Keratinocyte (primary cell): ENCODE data around the gene ZFP3. TPM values are rescaled to one million over a fixed set of nuclear protein-coding genes. Genes with fewer than 3 reads are reported as not detected.
"Not testable (repeated sequence)": the region's sequence is repeated elsewhere in the genome, so short reads cannot be mapped to it uniquely, and the experiment has no call there.

Experiments used
- DNase-seq: peaks from one replicate; pipeline ENCODE4 v3.0.0-alpha.2; 2011; ENCODE audit warnings: low read depth, missing footprints, low spot score
- FAIRE-seq: peaks from 2 replicates; lab custom pipeline; 2011; peaks lifted over from hg19 to GRCh38; lab: Jason Lieb, UNC
- H2AFZ ChIP-seq: 2 replicates; pipeline ENCODE4 v1.6.0; 2012; ENCODE audit warnings: low read length, control low read depth, inconsistent platforms; ENCODE audit not compliant: control insufficient read depth
- H3K27ac ChIP-seq: 2 replicates; pipeline ENCODE4 v1.5.1; 2011; ENCODE audit warnings: low read length; ENCODE audit not compliant: control insufficient read depth, insufficient read depth
- H3K27me3 ChIP-seq: 3 replicates; pipeline ENCODE4 v1.6.0; 2011; ENCODE audit warnings: low read length; ENCODE audit not compliant: control insufficient read depth, insufficient read depth; ENCODE audit errors: extremely low read depth
- H3K36me3 ChIP-seq, 2 experiments: 2 replicates in 1 of 2; 3 replicates in 1 of 2; pipeline ENCODE4 v1.5.1; 2011; ENCODE audit warnings: low read length in 2 of 2, mild to moderate bottlenecking in 1 of 2; ENCODE audit not compliant: control insufficient read depth in 2 of 2, insufficient read depth in 2 of 2; ENCODE audit errors: extremely low read depth in 1 of 2
- H3K4me1 ChIP-seq: 3 replicates; pipeline ENCODE4 v1.5.1; 2011; ENCODE audit warnings: low read length; ENCODE audit not compliant: control insufficient read depth, insufficient read depth; ENCODE audit errors: extremely low read depth
- H3K4me2 ChIP-seq: 3 replicates; pipeline ENCODE4 v1.6.0; 2011; ENCODE audit warnings: low read depth, low read length; ENCODE audit not compliant: control insufficient read depth, insufficient read depth; ENCODE audit errors: extremely low read depth
- H3K4me3 ChIP-seq, 3 experiments: fragments of 200-600 bp in 1 of 3; sonication (generic) in 1 of 3; 2 replicates in 2 of 3; 3 replicates in 1 of 3; pipeline ENCODE4 v1.5.1; 2011 to 2016; ENCODE audit warnings: low read length in 3 of 3, mild to moderate bottlenecking in 3 of 3, control low read depth in 2 of 3, inconsistent platforms in 1 of 3, low read depth in 1 of 3, mixed read lengths in 1 of 3, mixed run types in 1 of 3, moderate library complexity in 1 of 3; ENCODE audit not compliant: control insufficient read depth in 2 of 3, insufficient read depth in 2 of 3; ENCODE audit errors: extremely low read depth in 1 of 3
- H3K79me2 ChIP-seq: 2 replicates; pipeline ENCODE4 v1.6.0; 2012; ENCODE audit warnings: low read length; ENCODE audit not compliant: control insufficient read depth, insufficient read depth
- H3K9ac ChIP-seq: 3 replicates; pipeline ENCODE4 v1.6.0; 2011; ENCODE audit warnings: low read length; ENCODE audit not compliant: control insufficient read depth, insufficient read depth; ENCODE audit errors: extremely low read depth
- H3K9me1 ChIP-seq: 3 replicates; pipeline ENCODE4 v1.6.0; 2011; ENCODE audit warnings: low read length; ENCODE audit not compliant: control insufficient read depth, insufficient read depth; ENCODE audit errors: extremely low read depth
- H3K9me3 ChIP-seq: 2 replicates; pipeline ENCODE4 v1.5.1; 2012; ENCODE audit warnings: low read depth, low read length; ENCODE audit not compliant: control insufficient read depth
- H4K20me1 ChIP-seq: 3 replicates; pipeline ENCODE4 v1.6.0; 2011; ENCODE audit warnings: low read length; ENCODE audit not compliant: control insufficient read depth, insufficient read depth; ENCODE audit errors: extremely low read depth
- CTCF ChIP-seq, 3 experiments: IDR thresholded peaks in 1 of 3; conservative IDR thresholded peaks in 1 of 3; optimal IDR thresholded peaks in 1 of 3; 2 replicates in 2 of 3; 3 replicates in 1 of 3; pipeline versions ENCODE3 to v1.5.1; 2011; ENCODE audit warnings: low read length in 3 of 3, mild to moderate bottlenecking in 3 of 3, moderate library complexity in 2 of 3, control low read depth in 1 of 3, inconsistent platforms in 1 of 3; ENCODE audit not compliant: insufficient read depth in 2 of 3; ENCODE audit errors: extremely low read depth in 1 of 3
- EZH2 ChIP-seq: IDR thresholded peaks from one replicate; pipeline ENCODE4 v1.6.1; 2012; ENCODE audit warnings: inconsistent platforms, mild to moderate bottlenecking, low read length, moderate library complexity
- dilution Hi-C: fragments of 300-500 bp; cut with MboI; formaldehyde crosslinking; loops from one replicate; pipeline ENCODE4 v1.7.0; 2020; ENCODE audit warnings: low sequenced_read_pairs; ENCODE audit not compliant: extremely low pct_ligation_motif_present
- polyA plus RNA-seq, 5 experiments: library from polyadenylated mRNA; depleted of rRNA in 3 of 5; stranded (reverse) in 3 of 5; stranded (forward) in 1 of 5; unstranded in 1 of 5; fragments of >200 nt; gene quantifications; 1 replicate in 1 of 5; 2 replicates in 3 of 5; 3 replicates in 1 of 5; pipeline versions ENCODE4 v1.2.1 to v1.2.3, GENCODE V29; 2011 to 2012; ENCODE audit warnings: missing spikeins in 2 of 5, low read depth in 1 of 5, low replicate concordance in 1 of 5

Gene ZFP3
- polyA plus RNA-seq, 1 donor (not counting 4 experiments of a cell fraction or from before 2014, with no cell fraction given): 3.0 TPM

- no peak overlapping the region for H3K4me3 ChIP-seq
- no peak overlapping the region for H2AFZ ChIP-seq
- H3K79me2 ChIP-seq: no peaks in the 10 kb centered on the region
- FAIRE-seq: no peak
- dilution Hi-C loops: no loop called here
- no peaks in the 10 kb centered on the region for H3K27me3 ChIP-seq
- DNase-seq: no peak
- no peak overlapping the region for H3K9ac ChIP-seq
- H4K20me1 ChIP-seq: no peaks in the 10 kb centered on the region
- TF ChIP-seq CTCF (optimal IDR thresholded peaks at IDR 0.05 in 1 of 3, IDR thresholded peaks at IDR 0.05 in 1 of 3, conservative IDR thresholded peaks at IDR 0.05 in 1 of 3; ENCODE audit: extremely low read depth in 1 of 3, insufficient read depth in 2 of 3, low read length in 3 of 3) (no peak), EZH2 (no peak)
- no peaks in the 10 kb centered on the region for H3K9me3 ChIP-seq
- no peaks in the 10 kb centered on the region for H3K4me1 ChIP-seq
- H3K36me3 ChIP-seq: no peaks in the 10 kb centered on the region
- H3K9me1 ChIP-seq: no peaks in the 10 kb centered on the region
- no peak overlapping the region for H3K27ac ChIP-seq
- H3K4me2 ChIP-seq: no peak overlapping the region
These were observed 60.6 kb downstream of the ZFP3 start for GRCh38 chr17:5138616-5139457.

DNA sequence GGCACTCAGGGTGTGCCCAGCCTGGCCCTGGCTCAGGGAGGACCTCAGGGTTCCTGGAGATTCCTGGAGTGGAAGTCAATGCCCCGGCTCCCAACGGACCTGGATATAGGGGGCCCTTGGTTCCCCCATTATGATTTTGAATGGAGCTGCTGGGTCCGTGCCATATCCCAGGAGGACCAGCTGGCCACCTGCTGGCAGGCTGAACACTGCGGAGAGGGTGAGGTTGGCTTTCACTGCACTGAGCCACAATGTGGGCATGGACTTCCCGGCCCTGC is 61.1 kb downstream of the ZFP3 start:
- Histone ChIP-seq H3K4me2 (no peak overlapping the region), H2AFZ (no peak overlapping the region), H3K79me2 (no peaks in the 10 kb centered on the region), H3K9ac (no peak overlapping the region), H4K20me1 (no peaks in the 10 kb centered on the region), H3K27ac (no peak overlapping the region), H3K4me1 (no peaks in the 10 kb centered on the region), H3K9me1 (no peaks in the 10 kb centered on the region), H3K27me3 (no peaks in the 10 kb centered on the region), H3K4me3 (no peak overlapping the region), H3K36me3 (no peaks in the 10 kb centered on the region), H3K9me3 (no peaks in the 10 kb centered on the region)
- FAIRE-seq (no peak), DNase-seq (no peak)
- TF ChIP-seq EZH2: no peak
- TF ChIP-seq CTCF (optimal IDR thresholded peaks at IDR 0.05 in 1 of 3, IDR thresholded peaks at IDR 0.05 in 1 of 3, conservative IDR thresholded peaks at IDR 0.05 in 1 of 3; ENCODE audit: extremely low read depth in 1 of 3, insufficient read depth in 2 of 3, low read length in 3 of 3): no peak
- dilution Hi-C loops: no loop called here

GRCh38 chr17:5142877-5143276 is 64.6 kb downstream of the ZFP3 start:
- H3K9me3 ChIP-seq, H3K9me1 ChIP-seq, H4K20me1 ChIP-seq, DNase-seq, H2AFZ ChIP-seq, H3K9ac ChIP-seq, FAIRE-seq, H3K79me2 ChIP-seq, dilution Hi-C loops, H3K4me1 ChIP-seq, H3K4me2 ChIP-seq, H3K36me3 ChIP-seq, H3K4me3 ChIP-seq, H3K27me3 ChIP-seq, H3K27ac ChIP-seq: not testable (repeated sequence)
